GM12875 (cell line): ENCODE results near the gene NRAP.

Source experiments
- H3K4me3 ChIP-seq: one replicate; pipeline ENCODE4 v1.5.1; 2011; ENCODE audit warnings: low read depth, low read length, control low read depth
- CTCF ChIP-seq: IDR thresholded peaks from 2 replicates; pipeline ENCODE4 v1.5.1; 2011; ENCODE audit warnings: low read depth, mild to moderate bottlenecking, control low read depth, inconsistent platforms, low read length, moderate library complexity, borderline replicate concordance; ENCODE audit not compliant: insufficient read depth

Gene NRAP

GRCh38 chr10:113663908-113664307 is at the start of gene NRAP:
NRAP (minus strand) TSS chr10:113664041; CDS start chr10:113663882, 159 bp downstream.
- no peak within 1 kb of the TSS for H3K4me3 ChIP-seq

GRCh38 chr10:113713640-113713982 is 49.8 kb upstream of the NRAP start:
- no peak overlapping the region for H3K4me3 ChIP-seq
- no peak for TF ChIP-seq CTCF

More at GRCh38 chr10:113663908-113664307, at the start of gene NRAP:
- TF ChIP-seq CTCF: no peak

- H3K4me3 ChIP-seq: no peak overlapping the region
- TF ChIP-seq CTCF: no peak
Observed at GRCh38 chr10:113712755-113713639, 49.2 kb upstream of the NRAP start.

- no peak overlapping the region for H3K4me3 ChIP-seq
- no peak for TF ChIP-seq CTCF
Observed at GRCh38 chr10:113712024-113712423, 48.2 kb upstream of the NRAP start.

- no peak overlapping the region for H3K4me3 ChIP-seq
- TF ChIP-seq CTCF: no peak
Observed at GRCh38 chr10:113711142-113711541, 47.3 kb upstream of the NRAP start.

- TF ChIP-seq CTCF: no peak
- no peak overlapping the region for H3K4me3 ChIP-seq
Observed at GRCh38 chr10:113709221-113709838, 45.5 kb upstream of the NRAP start.

- H3K4me3 ChIP-seq: no peak overlapping the region
- TF ChIP-seq CTCF: no peak
Observed at GRCh38 chr10:113708640-113709039, 44.8 kb upstream of the NRAP start.
